HG03354 (cell line): ENCODE results near the gene AMTN.
"Not testable (repeated sequence)": the region's sequence is repeated elsewhere in the genome, so short reads cannot be mapped to it uniquely, and the experiment has no call there.

Experiments
- ATAC-seq: cut with Tn5 transposase; IDR thresholded peaks from one replicate; pipeline ENCODE4 v1.9.1; 2021; ENCODE audit warnings: mild to moderate bottlenecking; ENCODE audit not compliant: unreplicated experiment, poor library complexity, severe bottlenecking

The AMTN gene, protein sequence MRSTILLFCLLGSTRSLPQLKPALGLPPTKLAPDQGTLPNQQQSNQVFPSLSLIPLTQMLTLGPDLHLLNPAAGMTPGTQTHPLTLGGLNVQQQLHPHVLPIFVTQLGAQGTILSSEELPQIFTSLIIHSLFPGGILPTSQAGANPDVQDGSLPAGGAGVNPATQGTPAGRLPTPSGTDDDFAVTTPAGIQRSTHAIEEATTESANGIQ

DNA sequence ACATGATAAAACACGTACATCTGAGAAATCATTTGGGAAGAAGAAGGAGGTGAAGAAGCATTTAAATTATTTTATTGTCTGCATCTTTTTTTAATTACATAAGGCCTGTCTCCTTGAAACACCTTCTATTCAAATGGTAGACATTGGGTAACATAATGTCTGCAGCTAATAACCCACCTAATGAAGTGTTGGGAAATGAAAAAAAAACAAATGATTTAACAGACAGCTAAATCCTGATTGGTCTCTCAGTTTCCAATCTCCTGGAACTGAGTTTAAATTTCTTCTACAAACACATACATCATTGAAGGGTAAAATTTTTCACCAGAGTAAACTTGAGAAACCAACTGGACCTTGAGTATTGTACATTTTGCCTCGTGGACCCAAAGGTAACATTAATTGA lies at the start of gene AMTN:
TSS of gene AMTN (plus strand) at position 301 of the 400 bp plus-strand sequence. CDS start 209 bp downstream, outside the sequence.
- no peak for ATAC-seq

GRCh38 chr4:70471897-70472296 lies 46.5 kb upstream of the AMTN start, which contains the start of gene MUC7:
Gene MUC7, plus strand, starts transcription at chr4:70472197. Its CDS starts 1,825 bp downstream, at chr4:70474022.
- no peak for ATAC-seq

DNA sequence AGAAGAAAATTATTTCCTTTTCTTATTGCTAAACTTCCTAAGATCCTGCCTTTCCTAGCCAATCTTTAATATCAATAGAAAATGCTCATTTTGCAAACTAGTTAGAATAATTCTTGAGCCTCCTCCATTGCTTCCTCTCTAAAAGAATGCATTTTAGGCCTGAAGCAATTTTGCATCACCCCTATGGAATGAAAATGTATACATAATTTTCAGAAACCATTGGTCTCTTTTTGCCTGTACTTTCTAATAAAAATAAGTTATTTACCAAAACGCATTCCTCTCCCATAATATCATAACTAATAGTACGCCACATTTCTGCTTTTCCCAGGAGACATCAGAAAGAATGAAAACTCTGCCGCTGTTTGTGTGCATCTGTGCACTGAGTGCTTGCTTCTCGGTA lies 44.7 kb upstream of the AMTN start:
- no peak for ATAC-seq

- ATAC-seq = no peak
Observed at GRCh38 chr4:70488748-70489147, 29.6 kb upstream of the AMTN start.

- ATAC-seq = no peak
Observed at GRCh38 chr4:70496231-70496630, 22.1 kb upstream of the AMTN start.

DNA sequence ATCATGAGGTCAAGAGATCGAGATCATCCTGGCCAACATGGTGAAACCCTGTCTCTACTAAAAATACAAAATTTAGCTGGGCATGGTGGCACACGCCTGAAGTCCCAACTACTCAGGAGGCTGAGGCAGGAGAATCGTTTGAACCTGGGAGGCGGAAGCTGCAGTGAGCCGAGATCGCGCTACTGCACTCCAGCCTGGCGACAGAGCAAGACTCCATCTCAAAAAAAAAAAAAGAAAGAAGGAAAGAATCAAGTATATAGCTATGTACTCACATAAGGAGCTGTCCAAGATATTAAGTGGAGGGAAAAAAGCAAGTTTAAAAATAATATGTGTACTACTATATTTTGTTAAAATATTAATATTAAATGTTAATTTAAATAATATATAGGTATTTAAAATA lies 16.5 kb upstream of the AMTN start:
- ATAC-seq = not testable (repeated sequence)

DNA sequence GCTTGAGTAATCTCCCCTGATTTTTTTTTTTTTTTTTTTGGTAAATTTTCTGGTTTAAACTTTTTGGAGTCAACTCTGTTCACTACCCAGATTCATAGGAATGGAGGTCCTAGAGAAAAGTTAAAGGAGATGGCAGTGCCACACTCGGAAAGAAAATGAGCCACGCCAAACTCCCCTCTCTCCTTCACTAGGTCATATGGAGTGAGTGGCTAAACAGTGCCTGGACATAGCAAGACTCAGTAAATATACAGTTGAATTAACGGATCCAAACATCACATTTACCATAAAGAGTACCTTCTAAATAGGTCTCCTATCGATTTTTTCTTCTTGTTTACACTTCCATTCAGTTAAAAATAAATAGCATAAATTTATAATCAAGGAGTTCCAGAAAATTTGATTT lies 13.6 kb upstream of the AMTN start:
- ATAC-seq = no peak

GRCh38 chr4:70505151-70505748 lies 13.1 kb upstream of the AMTN start:
- ATAC-seq = peak; percentile 95

DNA sequence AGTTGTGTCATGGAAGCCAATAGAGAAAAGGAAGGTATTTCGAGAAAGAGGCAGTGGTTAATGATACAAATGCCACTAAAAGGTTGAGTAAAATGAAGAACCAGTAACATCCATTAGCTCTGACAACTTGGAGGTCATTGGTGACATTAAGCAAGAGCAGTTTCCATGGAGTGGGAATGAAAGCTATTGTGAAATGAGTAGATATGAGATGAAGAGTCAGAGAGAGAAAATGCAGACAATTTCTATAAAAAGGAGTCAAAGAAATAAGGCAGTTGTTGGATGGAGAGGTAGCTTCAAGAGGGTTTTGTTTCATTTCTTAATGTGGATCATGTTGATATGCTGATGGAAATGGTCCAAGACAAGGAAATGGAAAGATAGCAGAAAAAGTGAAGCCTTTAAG lies 9.6 kb upstream of the AMTN start:
- no peak for ATAC-seq

GRCh38 chr4:70511365-70511764 lies 7.0 kb upstream of the AMTN start:
- ATAC-seq = no peak

- no peak for ATAC-seq
Observed at GRCh38 chr4:70515367-70516250, 2.8 kb upstream of the AMTN start.

DNA sequence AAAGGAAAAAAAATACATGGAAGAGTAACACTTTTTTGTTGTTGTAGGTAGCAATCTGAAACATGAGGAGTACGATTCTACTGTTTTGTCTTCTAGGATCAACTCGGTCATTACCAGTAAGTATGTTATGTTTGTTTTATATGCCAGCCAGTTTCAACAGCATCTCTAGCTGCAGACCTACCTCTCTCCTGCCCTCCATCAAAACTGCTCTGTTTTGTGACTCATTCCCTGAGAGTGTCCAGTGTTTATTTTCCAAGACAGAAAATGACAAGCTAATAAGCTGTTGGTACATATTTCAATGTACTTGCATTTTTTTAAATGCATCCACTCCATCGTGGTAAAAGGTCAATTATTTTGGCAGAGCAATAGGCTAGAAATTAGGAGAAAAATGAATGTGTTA lies 347 bp downstream of the AMTN start:
- no peak for ATAC-seq

- ATAC-seq = no peak
Observed at GRCh38 chr4:70522626-70523025, 4.3 kb downstream of the AMTN start.

- ATAC-seq = no peak
Observed at GRCh38 chr4:70530997-70531396, 12.6 kb downstream of the AMTN start.

DNA sequence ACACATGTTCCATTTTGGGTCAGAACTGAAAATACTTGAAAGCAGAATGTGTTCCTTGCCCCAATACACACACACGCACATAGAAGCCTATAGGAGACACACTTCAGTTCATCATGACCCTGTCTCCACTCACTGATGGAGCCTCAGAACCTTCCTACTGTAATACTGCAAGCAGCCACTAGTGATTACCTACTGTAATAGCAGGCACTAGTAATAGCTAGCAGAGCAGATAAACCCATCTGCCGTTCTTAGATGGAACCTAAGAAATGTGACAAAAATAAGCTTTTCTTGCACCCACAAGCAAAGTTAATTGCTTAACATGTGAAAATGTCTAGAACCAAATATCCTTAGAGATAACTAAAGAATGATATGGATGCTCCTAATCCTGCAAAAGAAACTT lies 13.6 kb downstream of the AMTN start:
- peak; percentile 89 for ATAC-seq

- peak; percentile 68 for ATAC-seq
Observed at GRCh38 chr4:70533211-70533610, 14.8 kb downstream of the AMTN start.

- no peak for ATAC-seq
Observed at GRCh38 chr4:70533791-70534190, 15.4 kb downstream of the AMTN start.

DNA sequence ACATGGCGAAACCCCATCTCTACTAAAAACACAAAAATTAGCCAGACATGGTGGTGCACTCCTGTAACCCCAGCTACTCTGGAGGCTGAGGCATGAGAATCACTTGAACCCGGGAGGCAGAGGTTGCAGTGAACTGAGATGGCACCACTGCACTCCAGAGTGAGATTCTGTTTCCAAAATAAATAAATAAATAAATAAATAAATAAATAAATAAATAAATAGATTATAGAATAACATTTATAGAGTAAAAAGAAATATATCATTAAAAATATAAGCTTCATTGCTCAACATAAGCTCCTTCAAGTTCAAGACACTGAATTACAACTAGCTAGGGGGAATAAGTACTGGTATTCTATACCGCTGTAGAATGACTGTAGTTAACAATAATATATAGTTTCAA lies 16.5 kb downstream of the AMTN start:
- not testable (repeated sequence) for ATAC-seq

DNA sequence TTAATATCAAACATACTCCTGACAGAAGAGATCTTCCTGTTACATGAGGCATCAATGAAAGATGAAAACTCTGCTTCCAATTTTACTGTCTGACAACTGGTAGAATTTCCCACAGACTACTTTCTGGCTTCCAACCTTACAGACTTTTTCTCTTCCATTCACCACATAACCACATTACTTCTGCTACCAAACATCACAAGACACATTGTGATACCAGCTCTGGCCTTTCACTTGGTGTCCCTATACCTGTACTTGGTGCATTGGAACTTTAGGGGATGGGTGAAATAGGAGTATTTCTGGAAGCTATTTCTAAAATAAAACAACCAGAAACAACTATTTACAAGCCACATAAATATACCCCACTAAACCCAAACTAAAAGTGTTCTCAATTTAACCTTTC lies 20.5 kb downstream of the AMTN start:
- no peak for ATAC-seq

DNA sequence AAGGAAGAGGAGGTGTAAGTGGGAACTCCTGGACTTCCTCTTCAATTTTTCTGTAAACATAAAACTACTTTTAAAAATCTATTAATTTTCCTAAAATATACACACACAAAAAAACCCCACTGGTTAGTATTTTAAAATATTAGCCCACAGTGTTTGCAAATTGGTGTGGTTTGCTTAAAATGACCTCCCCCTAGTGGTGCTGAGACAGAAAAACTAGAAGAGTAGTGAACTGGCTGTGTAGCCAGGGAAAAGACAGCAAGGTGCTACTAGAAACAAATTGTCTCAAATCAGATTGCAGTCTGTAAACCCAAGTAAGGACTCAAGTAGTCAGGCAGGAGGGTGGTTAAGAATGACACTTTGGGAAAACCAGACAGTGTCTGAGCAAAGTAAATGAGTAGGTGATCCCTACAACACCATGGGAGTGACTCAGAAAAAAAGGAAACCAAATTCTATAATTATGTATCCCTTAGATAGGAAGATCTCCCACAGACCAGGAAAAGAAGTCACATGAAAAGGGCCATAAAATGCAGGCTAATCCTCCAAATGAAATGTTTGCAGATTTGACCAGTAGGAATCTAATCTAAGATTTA lies 26.0 kb downstream of the AMTN start:
- peak; percentile 83 for ATAC-seq
